ENCODE measurements around the gene TMEM150B.
"Not testable (repeated sequence)": the region's sequence is repeated elsewhere in the genome, so short reads cannot be mapped to it uniquely, and the experiment has no call there.

Gene TMEM150B

DNA sequence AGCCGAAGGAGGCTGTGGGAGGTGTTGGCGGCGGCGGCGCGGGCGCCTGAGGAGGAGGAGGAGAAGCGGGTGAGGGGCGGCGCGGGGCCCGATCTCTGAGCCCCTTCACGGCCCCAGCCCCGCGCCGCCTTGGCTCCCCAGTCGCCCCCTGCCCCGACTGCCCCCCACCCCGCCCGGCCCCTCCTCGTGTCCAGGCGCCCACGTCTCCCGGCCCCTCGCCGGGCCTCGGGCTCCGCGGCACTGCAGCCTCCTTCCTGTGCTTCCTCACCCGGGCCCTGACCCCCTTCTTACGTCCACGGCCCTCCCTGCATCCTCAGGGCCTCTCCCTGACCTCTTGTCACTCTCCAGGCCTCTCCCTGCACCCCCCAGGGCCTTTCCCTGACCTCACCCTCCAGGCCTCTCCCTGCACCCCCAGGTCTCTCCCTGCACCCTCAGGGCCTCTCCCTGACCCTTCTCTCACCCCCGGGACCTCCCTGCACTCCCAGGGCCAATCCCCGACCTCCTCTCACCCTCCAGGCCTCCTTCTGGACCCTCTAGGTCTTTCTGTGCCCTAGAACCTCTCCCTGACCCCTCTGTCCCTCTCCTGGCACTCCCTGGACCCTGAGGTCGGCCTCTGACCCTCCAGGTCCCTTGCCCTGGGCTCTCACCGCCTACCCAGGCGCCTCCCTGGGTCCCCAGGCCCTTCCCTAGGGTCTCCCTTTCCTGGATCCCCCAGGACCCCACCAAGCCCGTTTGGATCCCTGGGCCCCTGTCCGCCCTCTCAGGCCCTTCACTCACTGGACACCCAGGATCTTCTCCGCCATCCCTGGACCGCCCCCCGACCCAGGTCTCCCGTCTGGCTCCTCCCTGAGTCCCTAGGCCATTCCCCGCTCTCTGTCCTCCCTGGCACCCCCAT is 15.0 kb upstream of the TMEM150B start:
- no peak for DNase-seq (ENCODE audit: low read depth, low spot score)

DNA sequence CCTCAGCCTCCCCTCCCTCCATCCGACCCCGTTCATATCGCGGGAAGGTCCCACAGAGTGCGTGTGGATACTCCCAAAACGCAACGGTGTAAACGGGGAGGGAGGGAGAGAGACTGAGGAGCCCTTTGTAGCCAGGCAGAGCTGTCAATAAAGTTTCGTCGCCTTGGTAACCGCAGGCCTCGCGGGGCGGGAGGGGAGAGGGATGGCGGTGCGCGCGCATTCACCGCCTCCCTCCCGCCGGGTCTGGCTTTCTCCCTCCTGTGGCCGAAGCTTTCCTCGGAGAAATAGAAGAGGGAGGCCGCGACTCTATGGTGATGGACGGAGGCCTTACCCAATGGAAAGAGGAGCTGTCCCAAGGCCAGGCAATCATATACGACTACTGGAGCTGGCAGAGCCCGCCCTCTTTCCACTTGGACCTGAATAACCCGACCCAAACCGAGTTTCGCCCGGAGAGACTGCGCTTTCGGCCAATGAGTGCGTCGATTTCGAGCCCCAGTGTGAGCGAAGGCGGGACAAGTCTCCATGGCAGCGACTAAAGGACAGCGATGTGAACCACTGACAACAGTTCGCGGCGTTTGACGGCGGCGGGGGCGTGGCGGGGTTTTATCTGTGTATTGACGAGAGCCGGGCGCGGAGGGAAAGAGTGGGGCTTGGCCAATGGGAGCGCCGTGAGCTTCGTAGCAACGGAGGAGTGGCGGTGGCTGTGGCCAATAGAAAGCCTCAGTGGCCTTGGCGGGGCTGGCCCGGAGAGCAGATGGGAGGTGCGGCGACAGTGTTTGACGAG is 14.2 kb upstream of the TMEM150B start, which contains the start of gene KMT5C:
Gene KMT5C, plus strand, starts transcription at position 772 of the 784 bp plus-strand sequence. CDS start 2,061 bp downstream, outside the sequence.
- peak; percentile 100 for DNase-seq (ENCODE audit: low read depth, low spot score)

DNA sequence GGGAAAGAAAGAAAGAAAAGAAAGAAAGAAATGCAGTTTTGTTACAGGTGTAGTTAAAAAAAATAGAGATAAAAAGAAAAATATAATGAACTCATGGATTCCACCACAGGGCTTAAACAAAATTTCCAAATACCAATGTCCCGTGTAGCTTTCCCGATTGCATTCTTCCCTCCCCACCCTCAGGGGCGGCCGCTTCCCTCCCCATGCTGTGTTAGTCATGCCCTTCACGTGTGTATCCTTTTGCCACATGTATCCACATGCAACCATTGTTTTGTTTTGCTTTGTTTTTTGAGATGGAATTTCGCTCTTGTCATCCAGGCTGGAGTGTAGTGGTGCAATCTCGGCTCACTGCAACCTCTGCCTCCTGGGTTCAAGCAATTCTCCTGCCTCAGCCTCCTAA is 11.0 kb upstream of the TMEM150B start:
- no peak for DNase-seq (ENCODE audit: low read depth, low spot score)

DNA sequence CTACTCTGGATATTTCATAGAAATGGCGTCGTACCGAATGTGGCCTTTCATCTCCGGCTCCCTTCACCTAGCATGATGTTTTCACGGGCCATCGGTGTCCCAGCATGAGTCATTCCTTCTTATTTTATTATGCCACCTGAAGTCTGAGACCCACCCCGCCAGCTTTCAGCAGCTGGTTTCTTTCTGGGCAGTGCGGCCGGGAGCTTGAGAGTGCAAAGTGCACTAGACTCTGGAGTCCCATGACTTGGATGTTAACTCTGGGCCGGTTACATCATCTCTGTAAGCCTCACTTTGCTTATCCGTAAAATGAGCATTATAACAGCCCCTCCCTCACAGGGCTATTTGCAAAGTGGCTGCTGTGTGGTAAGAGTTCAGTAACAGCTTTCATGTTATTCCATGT is 8.7 kb upstream of the TMEM150B start:
- DNase-seq (ENCODE audit: low read depth, low spot score) = no peak

DNA sequence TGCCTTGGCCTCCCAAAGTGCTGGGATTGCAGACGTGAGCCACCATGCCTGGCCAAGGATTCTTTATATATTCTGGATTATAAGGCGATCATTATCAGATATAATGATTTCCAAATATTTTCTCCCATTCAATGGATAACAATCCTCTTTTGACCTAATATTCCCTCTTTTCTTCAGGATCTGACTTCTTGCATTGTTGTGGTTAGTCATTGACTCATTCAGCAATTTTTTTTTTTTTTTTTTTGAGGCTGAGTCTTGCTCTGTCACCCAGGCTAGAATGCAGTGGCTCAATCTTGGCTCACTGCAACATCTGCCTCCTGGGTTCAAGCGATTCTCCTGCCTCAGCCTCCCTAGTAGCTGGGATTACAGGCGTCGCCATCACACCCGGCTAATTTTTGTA is 4.7 kb upstream of the TMEM150B start:
- not testable (repeated sequence) for DNase-seq (ENCODE audit: low read depth, low spot score)

DNA sequence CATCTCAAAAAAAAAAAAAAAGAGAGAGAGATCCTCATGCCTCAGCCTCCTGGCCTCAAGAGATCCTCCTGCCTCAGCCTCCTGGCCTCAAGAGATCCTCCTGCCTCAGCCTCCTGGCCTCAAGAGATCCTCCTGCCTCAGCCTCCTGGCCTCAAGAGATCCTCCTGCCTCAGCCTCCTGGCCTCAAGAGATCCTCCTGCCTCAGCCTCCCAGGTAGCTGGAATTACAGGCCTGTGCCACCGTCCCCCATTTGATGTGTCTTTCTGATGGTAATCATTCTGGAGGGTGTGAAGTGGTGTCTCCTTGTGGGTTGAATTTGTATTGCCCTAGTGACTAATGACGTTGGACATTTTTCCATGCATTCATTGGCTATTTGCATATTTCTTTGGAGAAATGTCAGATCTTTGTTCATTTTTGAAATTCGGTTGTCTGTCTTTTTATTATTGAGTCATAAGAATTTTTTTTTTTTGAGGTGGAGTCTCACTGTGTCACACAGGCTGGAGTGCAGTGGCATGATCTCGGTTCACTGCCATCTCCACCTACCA is 3.7 kb upstream of the TMEM150B start:
- not testable (repeated sequence) for DNase-seq (ENCODE audit: low read depth, low spot score)

DNA sequence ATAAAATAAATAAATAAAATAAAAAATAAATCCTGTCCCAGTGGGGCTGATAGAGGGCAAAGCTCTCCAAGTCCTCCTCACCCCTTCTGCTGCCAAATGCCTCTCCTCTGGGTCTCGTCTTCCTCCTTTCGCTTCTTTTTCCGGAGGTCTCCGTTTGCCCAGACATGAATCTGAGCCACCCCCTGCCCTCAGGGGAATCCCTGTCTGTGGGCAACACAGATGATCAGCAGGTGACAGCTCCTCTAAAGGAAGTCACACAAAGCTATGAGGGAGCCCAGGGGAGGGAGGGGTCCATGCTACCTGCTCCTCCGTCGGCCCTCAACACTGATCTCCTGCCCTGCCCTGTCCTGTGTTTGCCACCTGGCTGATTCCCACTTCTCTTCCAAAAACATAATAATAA is 479 bp downstream of the TMEM150B start:
- no peak for DNase-seq (ENCODE audit: low read depth, low spot score)

DNA sequence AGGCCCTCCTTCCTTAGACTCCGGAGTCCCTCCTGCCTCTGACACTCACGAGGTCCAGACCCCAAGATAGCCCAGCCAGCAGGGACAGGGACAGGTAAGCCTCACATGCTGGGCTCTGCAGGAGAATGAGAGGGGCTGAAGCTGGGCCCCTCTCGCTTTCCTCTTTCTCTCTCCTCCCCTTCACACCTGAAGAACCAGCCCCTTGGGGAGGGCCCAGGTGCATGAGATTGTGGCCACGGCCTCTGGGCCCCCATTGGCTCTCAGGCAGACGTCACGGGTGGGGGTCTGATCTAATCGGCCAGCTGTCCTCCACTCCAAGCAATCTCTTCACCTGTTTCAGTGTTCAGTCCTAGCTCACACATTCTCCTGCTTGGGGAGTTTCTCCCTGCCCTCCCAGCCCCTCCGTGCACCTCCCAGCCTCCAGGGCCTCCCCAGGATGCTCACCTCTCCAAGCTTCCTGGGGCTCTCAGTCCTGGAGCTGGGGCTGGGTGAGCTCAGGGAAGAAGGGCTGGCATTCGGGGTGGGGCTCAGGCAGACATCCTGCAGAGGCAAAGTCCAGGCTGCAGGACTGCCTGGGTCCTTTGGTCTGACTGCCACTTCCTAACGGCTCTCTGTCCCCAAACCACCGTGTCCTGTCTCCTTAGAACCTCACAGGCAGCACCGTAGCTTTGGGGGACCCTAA is 2.8 kb downstream of the TMEM150B start:
- no peak for DNase-seq (ENCODE audit: low read depth, low spot score)

DNA sequence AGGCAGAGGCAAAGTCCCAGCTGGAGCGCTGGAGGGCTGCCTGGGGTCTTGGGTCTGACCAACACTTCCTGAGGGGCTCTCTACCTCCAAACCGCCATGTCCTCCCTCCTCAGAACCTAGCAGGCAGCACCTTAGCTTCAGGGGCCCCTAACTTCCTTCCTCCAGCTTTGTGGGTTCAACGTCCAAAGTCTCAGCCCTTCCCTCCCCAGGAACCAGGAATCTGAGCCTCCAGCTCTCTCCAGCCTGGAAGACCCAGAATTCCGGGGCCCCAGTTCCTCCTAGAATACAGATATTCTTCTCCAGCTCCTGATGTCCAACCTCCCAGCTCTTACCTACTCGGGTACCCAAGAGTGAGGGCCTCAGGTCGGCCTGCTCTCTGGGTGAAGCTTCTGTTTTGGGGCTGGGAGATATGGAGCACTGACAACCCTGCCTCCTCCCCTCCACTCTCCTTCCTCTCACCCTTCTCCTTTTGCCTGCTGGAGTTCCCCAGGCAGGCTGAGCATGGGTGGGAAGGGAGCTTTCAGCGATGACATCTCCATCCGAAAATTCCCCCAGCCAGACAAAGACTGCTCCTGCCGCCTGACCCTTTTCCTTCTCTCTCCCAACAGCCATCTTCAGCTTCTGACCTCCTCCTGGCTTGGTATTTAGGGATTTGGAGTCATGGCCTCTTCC is 3.5 kb downstream of the TMEM150B start:
- DNase-seq (ENCODE audit: low read depth, low spot score) = no peak

DNA sequence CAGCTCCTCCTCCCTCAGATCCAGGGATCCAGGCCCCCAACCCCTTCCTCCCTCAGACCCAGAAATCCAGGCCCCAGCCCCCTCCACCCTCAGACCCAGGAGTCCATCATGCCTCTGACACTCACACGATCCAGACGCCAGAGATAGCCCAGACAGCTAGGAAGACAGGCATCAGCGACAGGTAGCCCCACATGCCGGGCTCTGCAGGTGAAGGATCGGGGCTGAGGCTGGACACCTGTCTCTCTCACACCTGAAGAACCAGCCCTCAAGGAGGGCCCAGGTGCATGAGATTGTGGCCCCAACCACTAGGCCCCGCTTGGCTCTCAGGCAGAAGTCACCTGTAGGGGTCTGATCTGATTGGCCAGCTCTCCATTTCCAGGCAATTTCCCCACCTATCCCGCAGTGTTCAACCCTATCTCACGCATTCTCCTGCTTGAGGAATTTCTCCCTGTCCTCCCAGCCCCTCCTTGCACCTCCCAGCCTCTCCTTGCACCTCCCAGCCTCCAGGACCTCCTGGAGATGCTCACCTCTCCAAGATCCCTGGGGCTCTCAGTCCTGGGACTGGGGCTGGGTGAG is 4.2 kb downstream of the TMEM150B start:
- DNase-seq (ENCODE audit: low read depth, low spot score) = no peak

DNA sequence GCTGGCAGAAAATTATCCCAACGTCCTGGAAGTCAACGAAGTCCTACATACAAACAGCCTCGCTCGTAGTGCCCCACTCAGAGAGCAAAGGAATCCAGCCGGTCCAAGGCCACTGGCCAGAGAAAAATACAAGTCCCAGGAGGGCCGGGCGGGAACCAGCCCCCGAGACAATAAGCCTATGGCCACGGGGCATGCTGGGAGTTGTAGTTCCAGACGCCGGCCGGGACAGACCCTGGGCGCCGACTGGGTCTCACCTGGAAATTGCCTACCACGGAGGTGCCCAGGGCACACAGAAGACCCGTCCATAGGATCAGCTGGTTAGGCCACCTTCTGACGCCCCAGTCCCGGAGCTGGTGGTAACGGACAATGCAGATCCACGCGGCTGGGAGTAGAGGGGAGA is 5.4 kb downstream of the TMEM150B start:
- peak; percentile 73 for DNase-seq (ENCODE audit: low read depth, low spot score)

DNA sequence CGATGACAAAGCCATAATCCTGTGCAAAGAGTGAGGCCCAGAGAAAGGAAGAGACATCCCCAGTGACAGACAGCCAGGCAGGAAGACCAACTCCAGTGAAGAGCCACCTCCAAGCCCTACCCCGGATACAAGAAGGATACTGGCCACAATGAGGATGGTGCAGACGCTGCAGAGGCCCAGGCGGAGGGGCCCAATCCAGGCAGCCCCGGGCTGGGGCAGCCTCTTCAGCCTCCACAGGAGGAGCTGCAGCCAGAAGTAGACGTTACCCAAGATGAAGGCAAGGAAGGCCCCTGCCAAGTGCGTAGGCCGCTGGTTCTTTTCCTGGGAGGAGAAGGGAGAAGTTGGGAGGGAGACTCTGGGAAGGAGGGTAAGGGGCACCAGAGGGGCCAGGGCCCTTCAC is 8.5 kb downstream of the TMEM150B start:
- DNase-seq (ENCODE audit: low read depth, low spot score) = no peak

DNA sequence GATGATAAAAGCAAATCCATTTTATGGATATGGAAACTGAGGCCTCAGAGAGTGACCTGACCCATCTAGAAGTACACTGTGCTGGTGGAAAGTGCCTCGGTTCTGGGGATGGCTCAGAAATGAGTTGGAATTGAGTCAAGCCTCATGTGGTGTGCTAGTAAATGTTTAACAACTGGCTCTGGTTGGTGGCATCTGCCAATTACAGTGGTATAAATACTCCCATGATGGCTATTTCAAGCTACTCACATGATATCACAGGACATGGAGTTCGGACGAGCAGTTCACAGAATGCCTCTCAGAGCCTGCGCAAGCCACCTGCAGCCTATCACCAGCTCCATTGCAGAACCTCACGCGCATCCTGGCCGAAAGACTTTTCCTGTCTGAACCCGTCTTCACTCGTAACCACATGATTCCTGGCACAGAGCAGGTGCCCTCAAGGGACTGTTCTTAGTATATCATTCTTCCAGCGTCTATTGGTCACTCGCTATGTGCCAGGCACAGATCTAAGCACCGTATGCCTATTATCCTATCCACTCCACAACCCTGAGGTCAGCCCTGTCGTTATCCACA is 9.1 kb downstream of the TMEM150B start:
- no peak for DNase-seq (ENCODE audit: low read depth, low spot score)

DNA sequence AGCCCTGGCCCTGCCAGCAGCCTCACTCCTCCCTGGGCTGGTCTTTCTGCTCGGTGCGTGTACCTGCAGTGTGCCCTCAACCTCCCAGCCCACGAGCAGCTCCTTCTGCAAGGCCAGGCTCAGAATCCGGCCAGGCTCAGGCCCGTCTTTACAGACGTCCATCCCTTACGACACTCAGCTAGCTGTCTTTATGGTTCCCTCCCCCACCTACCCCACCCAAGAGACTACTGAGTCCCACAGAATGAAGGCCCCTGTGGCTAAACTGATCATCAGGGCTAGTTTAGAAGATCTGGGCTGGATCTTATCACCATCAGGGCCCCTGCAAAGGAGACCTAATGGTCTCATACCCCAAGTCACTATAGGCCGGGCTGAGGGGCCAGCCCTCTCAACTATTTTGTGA is 10.7 kb downstream of the TMEM150B start:
- no peak for DNase-seq (ENCODE audit: low read depth, low spot score)

DNA sequence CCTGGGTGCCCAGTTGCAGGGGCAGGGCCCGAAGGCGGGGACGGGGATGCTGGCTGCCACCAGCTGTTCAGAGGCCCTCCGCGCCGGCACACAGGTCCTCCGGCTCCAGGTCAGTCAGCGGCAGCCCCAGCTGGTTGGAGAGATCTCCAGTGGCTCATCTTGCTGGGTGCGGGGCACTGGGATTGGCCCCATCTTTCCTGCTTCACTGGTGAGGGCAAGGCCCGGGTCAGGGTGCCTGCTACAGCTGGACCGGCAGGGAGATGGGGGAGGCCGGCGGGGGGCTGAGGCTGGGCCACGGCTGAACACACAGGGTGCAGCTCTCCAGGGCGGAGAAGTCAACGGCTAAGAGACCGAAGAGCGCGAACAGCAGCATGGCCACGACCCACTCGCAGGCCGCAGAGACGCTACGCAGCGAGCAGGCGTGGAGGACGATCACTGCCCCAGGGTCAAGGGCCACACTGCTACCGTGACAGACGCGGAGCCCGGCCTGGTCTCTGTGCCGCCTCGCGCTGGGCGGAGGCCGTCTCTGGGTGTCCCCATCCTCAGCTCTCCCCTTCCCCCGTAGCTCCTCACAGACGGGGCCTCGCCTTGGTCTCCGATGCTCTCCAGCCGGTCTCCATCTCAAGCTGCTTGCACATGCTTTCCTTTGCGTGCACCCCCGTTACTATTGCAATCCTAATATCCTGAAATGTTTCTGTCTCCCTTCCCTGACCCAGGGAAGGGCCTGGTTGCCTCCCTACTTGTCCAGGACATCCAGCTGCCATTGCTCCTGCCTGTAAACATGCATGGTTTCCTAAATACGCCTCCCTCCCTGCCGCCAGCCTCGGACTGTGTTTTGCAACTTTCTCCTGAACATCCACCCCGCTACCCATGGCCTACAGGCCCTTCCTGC is 12.3 kb downstream of the TMEM150B start:
- DNase-seq (ENCODE audit: low read depth, low spot score) = no peak

DNA sequence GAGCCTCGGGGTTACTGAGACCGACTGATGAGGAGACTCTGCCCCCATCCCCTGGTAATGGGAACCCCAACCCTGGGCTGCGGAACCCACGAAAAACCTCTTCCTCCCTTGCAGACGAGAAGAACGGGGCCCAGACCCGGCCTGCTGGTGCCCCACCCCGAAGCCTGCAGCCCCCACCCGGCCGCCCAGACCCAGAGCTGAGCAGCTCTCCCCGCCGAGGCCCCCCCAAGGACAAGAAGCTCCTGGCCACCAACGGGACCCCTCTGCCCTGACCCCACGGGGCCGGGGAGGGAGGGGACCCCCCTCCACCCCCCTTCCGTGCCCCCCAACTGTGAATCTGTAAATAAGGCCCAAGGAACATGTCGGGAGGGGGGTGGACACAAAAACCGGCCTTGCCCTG is 13.3 kb downstream of the TMEM150B start:
- no peak for DNase-seq (ENCODE audit: low read depth, low spot score)

DNA sequence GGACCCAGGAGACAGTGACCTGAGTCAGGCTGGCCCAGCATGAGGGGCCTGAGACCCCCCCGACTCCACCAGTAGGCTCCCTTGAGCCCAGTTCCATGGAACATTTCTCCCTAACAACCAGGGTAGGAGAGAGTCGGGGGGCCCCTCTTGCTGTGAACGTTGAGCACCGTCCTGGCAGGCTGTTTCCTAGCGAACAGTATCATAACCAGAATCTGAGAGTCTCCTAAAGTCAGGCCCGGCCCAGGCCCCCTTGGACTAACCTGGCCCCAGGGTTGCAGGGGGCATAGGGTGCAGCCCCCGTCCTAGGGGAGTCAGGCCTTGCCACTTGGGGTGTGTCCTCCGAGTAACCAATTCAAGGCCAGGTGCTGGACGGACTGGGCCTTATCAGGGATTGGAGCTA is 13.7 kb downstream of the TMEM150B start:
- no peak for DNase-seq (ENCODE audit: low read depth, low spot score)

DNA sequence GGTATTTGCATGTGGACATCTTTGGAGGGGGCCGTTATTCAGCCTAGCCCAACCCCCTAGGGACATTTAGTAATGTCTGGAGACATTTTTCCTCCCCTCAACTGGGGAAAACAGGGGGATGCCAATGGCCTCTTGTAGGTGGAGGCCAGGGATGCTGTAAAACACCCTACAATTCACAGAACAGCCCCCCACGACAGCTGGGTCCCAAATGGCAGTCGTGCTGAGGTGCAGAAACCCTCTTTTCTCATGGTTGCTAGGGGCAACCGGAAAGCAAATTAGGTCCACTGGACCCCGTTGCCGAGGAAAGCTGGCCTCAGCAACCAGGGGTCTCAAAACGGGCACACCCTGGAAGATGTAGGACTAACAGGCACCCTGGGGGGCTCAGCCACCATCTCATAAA is 14.6 kb downstream of the TMEM150B start:
- DNase-seq (ENCODE audit: low read depth, low spot score) = no peak

DNA sequence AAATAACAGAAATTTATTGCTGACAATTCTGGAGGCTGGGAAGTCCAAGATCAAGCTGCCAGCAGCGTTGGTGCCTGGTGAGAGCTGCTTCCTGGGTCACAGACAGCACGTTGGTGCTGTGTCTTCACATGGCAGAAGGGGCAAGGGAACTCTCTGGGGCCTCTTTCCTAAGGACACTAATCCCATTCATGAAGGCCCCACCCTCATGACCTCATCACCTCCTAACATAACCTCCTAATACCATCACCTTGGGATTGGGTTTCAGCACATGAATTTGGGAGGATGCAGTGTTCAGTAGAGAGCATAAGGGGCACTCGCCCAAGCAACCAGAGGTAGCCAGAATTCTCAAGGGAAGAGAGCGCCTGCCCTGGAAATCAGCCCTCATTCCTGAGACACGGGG is 15.7 kb downstream of the TMEM150B start:
- DNase-seq (ENCODE audit: low read depth, low spot score) = no peak

DNA sequence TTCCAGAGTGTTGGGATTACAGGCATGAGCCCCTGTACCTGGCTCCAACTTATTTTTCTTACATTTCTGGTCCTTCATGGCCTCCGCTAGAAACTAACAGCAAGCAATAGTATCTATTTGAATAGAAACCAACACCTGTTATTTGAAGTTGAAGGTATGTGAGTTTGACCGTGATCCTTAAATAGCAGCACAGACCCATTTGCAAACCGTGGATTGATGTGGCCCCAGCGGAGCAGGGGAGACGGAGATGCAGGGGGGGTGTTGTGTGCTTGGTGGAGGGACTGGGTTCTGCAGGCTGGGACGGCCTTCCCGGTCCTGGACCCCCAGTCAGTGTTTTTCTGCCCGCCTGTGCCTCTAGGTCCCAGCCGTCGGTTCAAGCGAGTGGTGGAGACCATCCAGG is 16.9 kb downstream of the TMEM150B start:
- DNase-seq (ENCODE audit: low read depth, low spot score) = no peak
